ENCODE data around the gene RMI1. TPM values are rescaled to one million over a fixed set of nuclear protein-coding genes. Genes with fewer than 3 reads are reported as not detected.
A peak's percentile ranks its signal among the peaks of the same experiment; 100 is the strongest.
"Not testable (repeated sequence)": the region's sequence is repeated elsewhere in the genome, so short reads cannot be mapped to it uniquely, and the experiment has no call there.

RMI1 gene
- total RNA-seq, 2 donors from 2014 or later, result 27.1 to 33.2 TPM

- Histone ChIP-seq H3K27ac (ENCODE audit: low read depth, low read length) (no peak overlapping the region), H3K27me3 (ENCODE audit: control insufficient read depth, insufficient read depth, low read length, poor library complexity, severe bottlenecking) (no peaks in the 10 kb centered on the region), H3K36me3 (ENCODE audit: control insufficient read depth, insufficient read depth, low read length) (peaks cover 4% of the 10 kb centered on the region), H3K9ac (ENCODE audit: extremely low read depth, low read length, poor library complexity, severe bottlenecking) (no peak overlapping the region), H3K4me3 (ENCODE audit: low read length) (no peak overlapping the region), H3K4me1 (ENCODE audit: control insufficient read depth, insufficient read depth, low read length) (no peaks in the 10 kb centered on the region), H3K9me3 (ENCODE audit: control insufficient read depth, low read length) (no peaks in the 10 kb centered on the region)
- no peak for TF ChIP-seq CTCF (conservative IDR thresholded peaks at IDR 0.05)
- Mint-ChIP-seq H3K27ac (no peak overlapping the region), H3K4me1 (no peaks in the 10 kb centered on the region), H3K27me3 (ENCODE audit: insufficient read depth) (no peaks in the 10 kb centered on the region), H3K4me3 (no peak overlapping the region), H3K9me3 (peaks cover 3% of the 10 kb centered on the region), H3K36me3 (ENCODE audit: low read depth) (peaks cover 46% of the 10 kb centered on the region)
- WGBS, 2 experiments (ENCODE audit: insufficient coverage in 1 of 2, insufficient read length in 1 of 2), result 91 to 95% methylated on average over 4 to 5 of the region's 5 CpGs
- no peak for DNase-seq
These were observed 39.9 kb upstream of the RMI1 start for GRCh38 chr9:83940590-83941303.

- H3K27ac ChIP-seq (ENCODE audit: low read depth, low read length); H3K9ac ChIP-seq (ENCODE audit: extremely low read depth, low read length, poor library complexity, severe bottlenecking); H3K4me3 Mint-ChIP-seq; H3K4me1 ChIP-seq (ENCODE audit: control insufficient read depth, insufficient read depth, low read length); H3K27me3 ChIP-seq (ENCODE audit: control insufficient read depth, insufficient read depth, low read length, poor library complexity, severe bottlenecking); H3K27ac Mint-ChIP-seq; H3K4me1 Mint-ChIP-seq; H3K4me3 ChIP-seq (ENCODE audit: low read length); H3K27me3 Mint-ChIP-seq (ENCODE audit: insufficient read depth); DNase-seq: not testable (repeated sequence)
- peaks cover 24% of the 10 kb centered on the region for H3K9me3 Mint-ChIP-seq
- 97% methylated on average over 39 of the region's 39 CpGs; no CpG with 5 or more reads in 1 of the 2 experiments for WGBS, 2 experiments (ENCODE audit: insufficient coverage in 1 of 2, insufficient read length in 1 of 2)
- H3K36me3 Mint-ChIP-seq (ENCODE audit: low read depth), result peaks cover 59% of the 10 kb centered on the region
- Histone ChIP-seq H3K36me3 (ENCODE audit: control insufficient read depth, insufficient read depth, low read length) (peaks cover 18% of the 10 kb centered on the region), H3K9me3 (ENCODE audit: control insufficient read depth, low read length) (peaks cover 20% of the 10 kb centered on the region)
These were observed 32.5 kb upstream of the RMI1 start for GRCh38 chr9:83948096-83948495.

- Histone ChIP-seq H3K4me3 (ENCODE audit: low read length) (peak overlapping the region; percentile 76), H3K9me3 (ENCODE audit: control insufficient read depth, low read length) (no peaks in the 10 kb centered on the region), H3K4me1 (ENCODE audit: control insufficient read depth, insufficient read depth, low read length) (no peaks in the 10 kb centered on the region), H3K27ac (ENCODE audit: low read depth, low read length) (no peak overlapping the region), H3K36me3 (ENCODE audit: control insufficient read depth, insufficient read depth, low read length) (no peaks in the 10 kb centered on the region), H3K9ac (ENCODE audit: extremely low read depth, low read length, poor library complexity, severe bottlenecking) (peak overlapping the region; percentile 51), H3K27me3 (ENCODE audit: control insufficient read depth, insufficient read depth, low read length, poor library complexity, severe bottlenecking) (no peaks in the 10 kb centered on the region)
- no peaks in the 10 kb centered on the region for H3K9me3 Mint-ChIP-seq
- H3K36me3 Mint-ChIP-seq (ENCODE audit: low read depth), result peaks cover 24% of the 10 kb centered on the region
- 59 to 79% methylated on average over 17 to 23 of the region's 23 CpGs for WGBS, 2 experiments (ENCODE audit: insufficient coverage in 1 of 2, insufficient read length in 1 of 2)
- no peak for DNase-seq
- H3K4me3 Mint-ChIP-seq, result peak overlapping the region; percentile 90
- TF ChIP-seq CTCF (conservative IDR thresholded peaks at IDR 0.05), result no peak
- peak overlapping the region; percentile 94 for H3K27ac Mint-ChIP-seq
- peaks cover 6% of the 10 kb centered on the region for H3K4me1 Mint-ChIP-seq
- no peaks in the 10 kb centered on the region for H3K27me3 Mint-ChIP-seq (ENCODE audit: insufficient read depth)
These were observed 24.5 kb upstream of the RMI1 start for GRCh38 chr9:83956086-83956435.
